Neutrophil (primary cell): ENCODE measurements around the gene JMJD6.

Experiments used
- H3K27ac ChIP-seq: fragments of 200-600 bp; sonication (generic); 2 replicates; pipeline ENCODE4 v1.5.1; 2016; ENCODE audit warnings: mild to moderate bottlenecking, moderate library complexity
- H3K27me3 ChIP-seq: fragments of 200-600 bp; sonication (generic); 2 replicates; pipeline ENCODE4 v1.6.0; 2016; ENCODE audit warnings: mild to moderate bottlenecking
- H3K36me3 ChIP-seq: fragments of 200-600 bp; sonication (generic); 2 replicates; pipeline ENCODE4 v1.5.1; 2017
- H3K4me1 ChIP-seq, 2 experiments: fragments of 200-600 bp in 1 of 2; sonication (generic) in 1 of 2; 1 replicate in 1 of 2; 2 replicates in 1 of 2; pipeline versions ENCODE4 v1.5.1 to v1.6.1; 2013 to 2016; ENCODE audit warnings: low read depth in 1 of 2, low read length in 1 of 2, mild to moderate bottlenecking in 1 of 2, moderate library complexity in 1 of 2; ENCODE audit not compliant: control insufficient read depth in 1 of 2, insufficient read depth in 1 of 2
- H3K4me3 ChIP-seq, 2 experiments: fragments of 200-600 bp in 1 of 2; sonication (generic) in 1 of 2; 1 replicate in 1 of 2; 2 replicates in 1 of 2; pipeline ENCODE4 v1.5.1; 2013 to 2016; ENCODE audit warnings: low read depth in 1 of 2, low read length in 1 of 2, mild to moderate bottlenecking in 1 of 2, moderate library complexity in 1 of 2
- H3K9me3 ChIP-seq: fragments of 200-600 bp; sonication (generic); 2 replicates; pipeline ENCODE4 v1.5.1; 2016
- TF ChIP-seq, protein P1 (sequence below): fragments of 200-600 bp; sonication (generic); IDR thresholded peaks from 2 replicates; pipeline ENCODE4 v1.5.1; 2016; ENCODE audit warnings: antibody characterized with exemption

Gene JMJD6

DNA sequence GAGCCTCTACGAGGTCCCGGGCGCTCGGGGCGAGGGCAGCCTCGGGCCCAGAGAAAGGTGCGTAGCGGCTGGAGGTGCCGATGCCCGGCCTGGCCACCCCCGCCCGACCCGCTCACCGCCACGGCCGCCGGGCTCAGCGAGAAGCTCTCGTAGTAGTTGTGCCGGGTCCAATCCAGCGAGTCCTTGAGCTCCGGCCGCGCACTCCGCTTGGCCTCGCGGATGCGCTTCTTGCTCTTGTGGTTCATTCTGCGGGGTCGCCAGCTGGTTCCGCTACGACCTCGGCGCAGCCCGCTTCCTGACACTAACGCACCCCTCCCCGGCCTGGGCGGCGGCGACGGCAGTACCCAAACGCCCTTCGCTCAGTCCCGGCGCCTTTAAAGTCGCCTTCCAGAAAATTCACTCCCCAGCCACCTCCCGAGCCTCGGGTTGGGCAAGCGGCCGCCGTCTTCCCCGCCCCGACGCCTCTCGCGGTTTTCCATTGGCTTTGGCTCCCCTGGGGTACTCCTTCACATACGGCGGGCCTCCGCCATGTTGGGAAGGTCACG is at the start of gene JMJD6:
Gene JMJD6, minus strand, starts transcription at position 376 of the 545 bp plus-strand sequence. Its CDS starts 131 bp downstream, at position 245.
- H3K36me3 ChIP-seq: peaks cover 39% of the 10 kb centered on the region
- H3K27me3 ChIP-seq: no peaks in the 10 kb centered on the region
- H3K9me3 ChIP-seq: no peaks in the 10 kb centered on the region
- TF ChIP-seq, protein P1, sequence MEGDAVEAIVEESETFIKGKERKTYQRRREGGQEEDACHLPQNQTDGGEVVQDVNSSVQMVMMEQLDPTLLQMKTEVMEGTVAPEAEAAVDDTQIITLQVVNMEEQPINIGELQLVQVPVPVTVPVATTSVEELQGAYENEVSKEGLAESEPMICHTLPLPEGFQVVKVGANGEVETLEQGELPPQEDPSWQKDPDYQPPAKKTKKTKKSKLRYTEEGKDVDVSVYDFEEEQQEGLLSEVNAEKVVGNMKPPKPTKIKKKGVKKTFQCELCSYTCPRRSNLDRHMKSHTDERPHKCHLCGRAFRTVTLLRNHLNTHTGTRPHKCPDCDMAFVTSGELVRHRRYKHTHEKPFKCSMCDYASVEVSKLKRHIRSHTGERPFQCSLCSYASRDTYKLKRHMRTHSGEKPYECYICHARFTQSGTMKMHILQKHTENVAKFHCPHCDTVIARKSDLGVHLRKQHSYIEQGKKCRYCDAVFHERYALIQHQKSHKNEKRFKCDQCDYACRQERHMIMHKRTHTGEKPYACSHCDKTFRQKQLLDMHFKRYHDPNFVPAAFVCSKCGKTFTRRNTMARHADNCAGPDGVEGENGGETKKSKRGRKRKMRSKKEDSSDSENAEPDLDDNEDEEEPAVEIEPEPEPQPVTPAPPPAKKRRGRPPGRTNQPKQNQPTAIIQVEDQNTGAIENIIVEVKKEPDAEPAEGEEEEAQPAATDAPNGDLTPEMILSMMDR: no peak
- peak within 1 kb of the TSS; percentile 91 for H3K27ac ChIP-seq
- H3K4me1 ChIP-seq: peaks cover 33 to 47% of the 10 kb centered on the region in 2 experiments
- peak within 1 kb of the TSS; percentile 94 to 95 for H3K4me3 ChIP-seq

DNA sequence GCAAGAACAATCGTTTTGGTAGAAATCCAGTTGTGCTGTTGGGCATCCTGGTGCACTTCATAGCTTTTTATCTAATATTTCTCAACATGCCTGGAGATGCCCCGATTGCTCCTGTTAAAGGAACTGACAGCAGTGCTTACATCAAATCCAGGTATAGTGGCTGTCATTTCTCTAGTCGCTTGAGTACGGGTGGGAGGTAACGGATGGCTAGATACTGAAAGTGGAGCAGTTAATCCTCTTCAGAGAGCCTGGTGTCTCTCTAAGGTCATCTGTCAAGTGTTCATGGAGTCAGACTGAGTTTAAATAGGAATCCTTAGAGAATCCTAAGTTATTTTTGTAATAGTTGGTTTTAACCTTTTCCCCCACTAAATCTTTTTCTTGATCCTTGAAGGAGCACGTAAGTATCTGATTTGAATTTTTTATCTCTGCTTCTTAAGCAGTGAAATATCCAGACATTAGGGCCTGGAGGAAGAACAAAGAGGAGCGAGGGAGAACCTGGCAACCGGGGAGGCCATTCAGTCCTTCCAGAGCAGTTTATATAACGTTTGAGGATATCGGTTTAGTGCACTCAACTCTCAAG is 48.7 kb upstream of the JMJD6 start:
- Histone ChIP-seq H3K36me3 (peaks cover 87% of the 10 kb centered on the region), H3K27ac (no peak overlapping the region), H3K9me3 (no peaks in the 10 kb centered on the region), H3K27me3 (no peaks in the 10 kb centered on the region), H3K4me1 (no peaks in the 10 kb centered on the region), H3K4me3 (no peak overlapping the region)
- TF ChIP-seq, protein P1: no peak

DNA sequence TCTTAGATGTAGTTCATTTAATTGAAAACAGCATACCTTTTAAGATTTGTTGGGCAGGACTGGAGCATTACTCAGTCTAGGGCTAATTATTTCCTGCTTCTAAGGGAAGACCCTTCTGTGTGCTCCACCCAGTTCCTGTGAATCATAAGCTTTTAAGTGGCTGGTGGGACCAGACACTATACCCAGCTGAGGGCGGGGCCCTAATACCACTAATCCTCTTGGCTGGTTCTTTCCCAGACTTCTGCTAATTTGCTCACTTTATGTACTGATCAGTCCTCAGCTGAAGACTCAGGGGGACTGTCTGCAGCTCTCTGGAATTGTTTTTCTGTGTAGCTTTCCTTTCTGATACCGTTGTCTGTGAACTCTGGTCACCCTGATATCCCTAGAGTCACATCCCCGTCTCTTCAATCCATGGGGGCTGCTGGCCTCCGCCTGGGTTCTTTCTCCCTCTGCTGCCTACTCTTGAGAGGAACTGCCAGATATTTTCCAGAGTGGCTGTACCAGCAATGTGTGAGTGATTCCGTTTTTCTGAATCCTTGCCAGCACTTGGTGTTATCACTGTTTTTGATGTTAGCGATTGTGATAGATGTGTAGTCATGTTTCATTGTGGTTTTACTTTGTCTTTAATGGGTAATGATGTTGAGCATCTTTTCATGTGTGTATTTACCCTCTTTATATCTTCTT is 46.6 kb upstream of the JMJD6 start:
- Histone ChIP-seq H3K4me3 (no peak overlapping the region), H3K27me3 (no peaks in the 10 kb centered on the region), H3K4me1 (no peaks in the 10 kb centered on the region), H3K27ac (no peak overlapping the region), H3K36me3 (peaks cover 83% of the 10 kb centered on the region), H3K9me3 (no peaks in the 10 kb centered on the region)
- TF ChIP-seq, protein P1: no peak

DNA sequence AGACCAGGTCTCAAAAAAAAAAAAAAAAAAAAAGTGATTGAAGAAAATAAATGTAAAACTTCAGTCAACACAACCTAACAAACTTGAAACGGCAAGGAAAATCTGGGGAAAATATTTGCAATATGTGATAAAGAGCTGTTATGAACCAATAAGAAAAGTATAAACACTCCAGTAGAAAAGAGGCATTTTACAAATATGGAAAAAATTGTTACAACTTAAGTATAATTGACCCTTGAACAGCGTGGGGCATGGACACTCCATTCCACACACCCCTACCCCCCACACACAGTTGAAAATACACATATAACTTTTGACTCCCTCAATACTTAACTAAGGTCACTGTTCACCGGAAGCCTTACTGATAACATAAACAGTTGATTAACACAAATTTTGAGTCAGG is 32.2 kb upstream of the JMJD6 start:
- Histone ChIP-seq H3K4me3 (no peak overlapping the region), H3K9me3 (no peaks in the 10 kb centered on the region), H3K27ac (no peak overlapping the region), H3K27me3 (no peaks in the 10 kb centered on the region), H3K4me1 (no peaks in the 10 kb centered on the region), H3K36me3 (peaks cover 51% of the 10 kb centered on the region)
- TF ChIP-seq, protein P1: no peak

DNA sequence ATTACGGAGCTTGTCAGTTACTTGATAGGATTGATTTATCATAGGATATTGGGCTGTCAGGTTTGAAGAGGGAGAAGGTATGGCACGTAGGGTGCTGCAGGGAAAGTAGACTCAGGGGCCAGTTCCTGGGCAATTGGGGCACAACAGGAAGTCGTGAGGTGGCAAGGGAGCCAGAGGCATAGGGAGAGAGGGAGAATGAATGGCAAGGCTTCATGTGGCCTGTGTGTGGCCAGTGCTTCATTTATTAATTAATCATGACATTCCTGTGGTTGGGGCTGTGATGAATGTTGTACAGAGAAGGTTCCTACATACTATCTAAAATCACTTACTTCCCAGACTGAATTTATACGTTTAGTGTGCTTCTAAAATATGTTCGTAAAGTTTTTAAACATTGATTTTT is 30.9 kb upstream of the JMJD6 start:
- peaks cover 60% of the 10 kb centered on the region for H3K36me3 ChIP-seq
- H3K4me1 ChIP-seq: no peaks in the 10 kb centered on the region
- TF ChIP-seq, protein P1: no peak
- H3K27ac ChIP-seq: no peak overlapping the region
- H3K9me3 ChIP-seq: no peaks in the 10 kb centered on the region
- no peaks in the 10 kb centered on the region for H3K27me3 ChIP-seq
- H3K4me3 ChIP-seq: no peak overlapping the region
